ENCODE data around the gene CDK5RAP2. TPM values are rescaled to one million over a fixed set of nuclear protein-coding genes. Genes with fewer than 3 reads are reported as not detected.
"Not testable (repeated sequence)": the region's sequence is repeated elsewhere in the genome, so short reads cannot be mapped to it uniquely, and the experiment has no call there.

CDK5RAP2 gene
- total and polyA plus RNA-seq, 9 of the 15 experiments (the other 6 are each of a cell fraction or from before 2014, with no cell fraction given), result 19.9 to 68.8 (median 42.2) TPM

GRCh38 chr9:120555839-120556238 lies 24.1 kb downstream of the CDK5RAP2 start:
- H3K4me2 ChIP-seq (ENCODE audit: insufficient read depth, low read length), result no peak overlapping the region
- TF ChIP-seq SP2 (IDR thresholded peaks at IDR 0.05; ENCODE audit: extremely low read depth, low read depth, low read length, poor library complexity, severe bottlenecking), result no peak
- TF ChIP-seq BHLHE40 (IDR thresholded peaks at IDR 0.05; ENCODE audit: low read length), result peak; percentile 31; the same call in 1 of the 2 replicates
- H3K27me3 ChIP-seq (ENCODE audit: control insufficient read depth in 2 of 2, insufficient read depth in 2 of 2, low read length in 2 of 2), result no peaks in the 10 kb centered on the region
- no peak overlapping the region for H3K4me3 ChIP-seq
- BruUV-seq (replicated peaks), result no TSS peak
- H3K4me1 ChIP-seq (replicated peaks in 1 of 2; ENCODE audit: control insufficient read depth in 2 of 2, insufficient read depth in 2 of 2, low read length in 2 of 2), result no peaks in the 10 kb centered on the region
- FAIRE-seq, result no peak
- H3K27ac ChIP-seq (ENCODE audit: extremely low read depth, low read depth, low read length), result no peak overlapping the region
- ATAC-seq, result no peak
- intact Hi-C loops (cut with micrococcal nuclease) (no loop called here), in situ Hi-C loops (cut with MboI) (no loop called here)
- H3K9me3 ChIP-seq (replicated peaks; ENCODE audit: control insufficient read depth, insufficient read depth, low read depth, low read length), result no peaks in the 10 kb centered on the region
- POLR2A ChIA-PET, result interaction anchor here (0.6 to 1.1 kb wide), 2 partner anchors 16 to 48 kb away, joined by 4 read pairs; no protein-coding TSS in a partner anchor
- no peaks in the 10 kb centered on the region for H4K20me1 ChIP-seq (replicated peaks; ENCODE audit: control insufficient read depth, insufficient read depth, low read length)
- H3K36me3 ChIP-seq (ENCODE audit: control insufficient read depth, insufficient read depth, low read length), result peaks cover 43% of the 10 kb centered on the region
- no peak overlapping the region for H2AFZ ChIP-seq (ENCODE audit: low read depth, low read length)
- no peaks in the 10 kb centered on the region for H3K9me1 ChIP-seq (ENCODE audit: control insufficient read depth, insufficient read depth, low read length)
- H3K79me2 ChIP-seq (ENCODE audit: control insufficient read depth, insufficient read depth, low read length), result peaks cover 13% of the 10 kb centered on the region
- 75% methylated on average over 4 of the region's 4 CpGs for WGBS (ENCODE audit: insufficient coverage, low coverage, missing lambda C conversion rate)
- CTCF ChIA-PET (ENCODE audit: low intra/inter-chr PET ratio), result interaction anchor here (0.6 kb wide), 1 partner anchor 18 kb away, joined by 3 read pairs; no protein-coding TSS in a partner anchor
- no peak for DNase-seq (ENCODE audit: extremely low read depth in 1 of 4, low spot score in 3 of 4)
- no peak overlapping the region for H3K9ac ChIP-seq (ENCODE audit: insufficient read depth in 1 of 2, low read depth in 2 of 2, low read length in 2 of 2)

DNA sequence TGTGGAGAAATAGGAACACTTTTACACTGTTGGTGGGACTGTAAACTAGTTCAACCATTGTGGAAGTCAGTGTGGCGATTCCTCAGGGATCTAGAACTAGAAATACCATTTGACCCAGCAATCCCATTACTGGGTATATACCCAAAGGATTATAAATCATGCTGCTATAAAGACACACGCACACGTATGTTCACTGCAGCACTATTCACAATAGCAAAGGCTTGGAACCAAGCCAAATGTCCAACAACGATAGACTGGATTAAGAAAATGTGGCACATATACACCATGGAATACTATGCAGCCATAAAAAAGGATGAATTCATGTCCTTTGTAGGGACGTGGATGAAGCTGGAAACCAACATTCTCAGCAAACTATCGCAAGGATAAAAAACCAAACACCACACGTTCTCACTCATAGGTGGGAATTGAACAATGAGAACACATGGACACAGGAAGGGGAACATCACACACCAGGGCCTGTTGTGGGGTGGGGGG lies 27.7 kb downstream of the CDK5RAP2 start:
- H3K27me3 ChIP-seq (ENCODE audit: control insufficient read depth in 2 of 2, insufficient read depth in 2 of 2, low read length in 2 of 2); BruUV-seq (replicated peaks); H3K4me1 ChIP-seq (replicated peaks in 1 of 2; ENCODE audit: control insufficient read depth in 2 of 2, insufficient read depth in 2 of 2, low read length in 2 of 2); H3K4me3 ChIP-seq; in situ Hi-C loops (cut with MboI); H3K79me2 ChIP-seq (ENCODE audit: control insufficient read depth, insufficient read depth, low read length); H4K20me1 ChIP-seq (replicated peaks; ENCODE audit: control insufficient read depth, insufficient read depth, low read length); H2AFZ ChIP-seq (ENCODE audit: low read depth, low read length); H3K4me2 ChIP-seq (ENCODE audit: insufficient read depth, low read length); FAIRE-seq; intact Hi-C loops (cut with micrococcal nuclease); DNase-seq (ENCODE audit: extremely low read depth in 1 of 4, low spot score in 3 of 4); H3K9me1 ChIP-seq (ENCODE audit: control insufficient read depth, insufficient read depth, low read length); POLR2A ChIA-PET; H3K27ac ChIP-seq (ENCODE audit: extremely low read depth, low read depth, low read length); H3K9me3 ChIP-seq (replicated peaks; ENCODE audit: control insufficient read depth, insufficient read depth, low read depth, low read length); CTCF ChIA-PET (ENCODE audit: low intra/inter-chr PET ratio); ATAC-seq; H3K9ac ChIP-seq (ENCODE audit: insufficient read depth in 1 of 2, low read depth in 2 of 2, low read length in 2 of 2): not testable (repeated sequence)
- peak; percentile 45 for TF ChIP-seq NFIC (IDR thresholded peaks at IDR 0.05)
- TF ChIP-seq BCOR (IDR thresholded peaks at IDR 0.05), result 0 out of 2 replicates have a peak, but pooled peaks have one; percentile 13
- peak; percentile 69 for TF ChIP-seq ZNF146 (CRISPR knock-in tag; IDR thresholded peaks at IDR 0.05; ENCODE audit: unreplicated experiment)
- TF ChIP-seq KDM1A (IDR thresholded peaks at IDR 0.05), result peak in 1 of 2 experiments; percentile 44; a peak in 1 of 4 replicates
- 89% methylated on average over 4 of the region's 7 CpGs for WGBS (ENCODE audit: insufficient coverage, low coverage, missing lambda C conversion rate)
- peaks cover 60% of the 10 kb centered on the region for H3K36me3 ChIP-seq (ENCODE audit: control insufficient read depth, insufficient read depth, low read length)

All from K562 (cell line).